ENCODE data around the gene MED13L. TPM values are rescaled to one million over a fixed set of nuclear protein-coding genes. Genes with fewer than 3 reads are reported as not detected.

MED13L gene
- total and polyA plus RNA-seq, 2 of the 8 experiments (the other 6 are each of a cell fraction or from before 2014, with no cell fraction given), result 15.9 to 51.7 TPM

DNA sequence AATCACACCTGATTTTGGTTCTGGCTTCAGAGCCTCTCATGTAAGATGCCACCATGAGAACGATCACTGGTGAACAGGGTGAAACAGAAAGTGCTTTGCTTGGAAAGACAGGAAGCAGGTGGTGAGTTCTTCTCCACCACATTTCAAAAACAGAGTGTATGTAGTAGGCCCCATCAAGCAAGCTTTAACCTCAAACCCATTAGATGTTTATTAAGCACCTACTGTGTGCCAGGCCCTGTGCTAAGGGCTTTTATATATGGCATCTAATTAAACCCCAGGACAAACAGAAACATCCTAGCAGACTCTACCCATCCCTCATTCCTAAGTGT, 47.8 kb upstream of the MED13L start:
- Histone ChIP-seq H3K9me3 (ENCODE audit: insufficient read depth in 2 of 2, low read depth in 1 of 2, low read length in 1 of 2) (no peaks in the 10 kb centered on the region), H4K5ac (ENCODE audit: insufficient read length, low read depth, low read length) (no peak overlapping the region), H3K14ac (ENCODE audit: insufficient read length) (no peak overlapping the region), H3K4me1 (replicated peaks in 1 of 4; ENCODE audit: control insufficient read depth in 3 of 4, insufficient read depth in 4 of 4, low read length in 3 of 4) (no peaks in the 10 kb centered on the region), H3K4ac (replicated peaks; ENCODE audit: insufficient read length, low read depth, low read length) (no peak overlapping the region), H2BK20ac (ENCODE audit: low read length) (no peak overlapping the region), H4K8ac (ENCODE audit: extremely low read depth, insufficient read depth, low read length) (no peak overlapping the region), H2BK5ac (ENCODE audit: low read depth, low read length) (no peak overlapping the region), H2AFZ (ENCODE audit: low read length) (no peak overlapping the region), H3K56ac (replicated peaks; ENCODE audit: insufficient read length, low read depth, low read length) (no peak overlapping the region), H4K91ac (replicated peaks; ENCODE audit: insufficient read length, low read length) (no peak overlapping the region), H3K79me1 (ENCODE audit: low read depth, low read length) (no peaks in the 10 kb centered on the region), H2BK120ac (replicated peaks; ENCODE audit: low read depth, low read length) (no peak overlapping the region), H3K4me2 (ENCODE audit: insufficient read depth in 1 of 2, low read depth in 2 of 2, low read length in 2 of 2) (no peak overlapping the region), H3K18ac (ENCODE audit: extremely low read depth, low read length) (no peak overlapping the region), H3K23ac (ENCODE audit: insufficient read length) (no peak overlapping the region), H3K27me3 (replicated peaks in 1 of 4; ENCODE audit: control insufficient read depth in 3 of 4, extremely low read depth in 1 of 4, insufficient read depth in 3 of 4, low read length in 3 of 4) (no peaks in the 10 kb centered on the region), H3K36me3 (ENCODE audit: control insufficient read depth in 2 of 4, insufficient read depth in 4 of 4, low read length in 3 of 4) (no peaks in the 10 kb centered on the region), H2AK5ac (ENCODE audit: low read depth, low read length) (no peak overlapping the region), H4K20me1 (replicated peaks in 1 of 2; ENCODE audit: control insufficient read depth in 1 of 2, insufficient read depth in 2 of 2, low read length in 2 of 2) (no peaks in the 10 kb centered on the region), H3K9ac (replicated peaks in 1 of 4; ENCODE audit: extremely low read depth in 1 of 4, low read depth in 3 of 4, low read length in 3 of 4) (no peak overlapping the region), H3K79me2 (ENCODE audit: control insufficient read depth in 1 of 2, insufficient read depth in 2 of 2, low read length in 2 of 2) (no peaks in the 10 kb centered on the region), H3K27ac (ENCODE audit: low read depth, low read length) (no peak overlapping the region), H2BK15ac (ENCODE audit: low read length) (no peak overlapping the region), H2BK12ac (ENCODE audit: low read depth, low read length) (no peak overlapping the region), H3K4me3 (ENCODE audit: extremely low read depth in 1 of 4, insufficient read depth in 2 of 4, low read depth in 3 of 4, low read length in 4 of 4) (no peak overlapping the region), H3K23me2 (ENCODE audit: low read depth, low read length) (no peaks in the 10 kb centered on the region)
- ChIA-PET POLR2A (ENCODE audit: partially characterized antibody) (no interaction called here), CTCF (ENCODE audit: partially characterized antibody) (interaction anchor here (0.7 kb wide), 1 partner anchor 26 kb away, joined by 3 read pairs; no protein-coding TSS in a partner anchor)
- no peak for FAIRE-seq
- no peak for DNase-seq (ENCODE audit: low read depth in 1 of 2, low spot score in 2 of 2)
- 95% methylated on average over 1 of the region's 1 CpG; no CpG with 5 or more reads in 1 of the 2 experiments for WGBS, 2 experiments (ENCODE audit: extremely low coverage in 1 of 2, insufficient coverage in 1 of 2, insufficient read length in 1 of 2, insufficient replicate concordance in 2 of 2, low coverage in 1 of 2, low lambda C conversion rate in 2 of 2, missing lambda C conversion rate in 1 of 2)
- TF ChIP-seq SUZ12 (IDR thresholded peaks at IDR 0.05; ENCODE audit: low read length), result no peak
- TF ChIP-seq SAP30 (IDR thresholded peaks at IDR 0.05; ENCODE audit: insufficient read depth, insufficient replicate concordance, low read length), result no peak
- TF ChIP-seq SP1 (IDR thresholded peaks at IDR 0.05; ENCODE audit: low read depth, low read length), result no peak
- TF ChIP-seq SIN3A (conservative IDR thresholded peaks at IDR 0.05 in 1 of 2, IDR thresholded peaks at IDR 0.05 in 1 of 2; ENCODE audit: low read depth in 1 of 2, low read length in 2 of 2), result no peak
- no peak for TF ChIP-seq BCL11A (IDR thresholded peaks at IDR 0.05; ENCODE audit: low read depth in 2 of 2, low read length in 2 of 2)
- no peak for TF ChIP-seq SIX5 (IDR thresholded peaks at IDR 0.05; ENCODE audit: low read depth, low read length)
- TF ChIP-seq TAF1 (IDR thresholded peaks at IDR 0.05; ENCODE audit: low read depth, low read length), result no peak
- TF ChIP-seq TAF7 (optimal IDR thresholded peaks at IDR 0.05; ENCODE audit: borderline replicate concordance, low read depth, low read length), result no peak
- TF ChIP-seq, protein P1, sequence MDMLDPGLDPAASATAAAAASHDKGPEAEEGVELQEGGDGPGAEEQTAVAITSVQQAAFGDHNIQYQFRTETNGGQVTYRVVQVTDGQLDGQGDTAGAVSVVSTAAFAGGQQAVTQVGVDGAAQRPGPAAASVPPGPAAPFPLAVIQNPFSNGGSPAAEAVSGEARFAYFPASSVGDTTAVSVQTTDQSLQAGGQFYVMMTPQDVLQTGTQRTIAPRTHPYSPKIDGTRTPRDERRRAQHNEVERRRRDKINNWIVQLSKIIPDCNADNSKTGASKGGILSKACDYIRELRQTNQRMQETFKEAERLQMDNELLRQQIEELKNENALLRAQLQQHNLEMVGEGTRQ (IDR thresholded peaks at IDR 0.05; ENCODE audit: low read length), result no peak
- TF ChIP-seq, protein P2, sequence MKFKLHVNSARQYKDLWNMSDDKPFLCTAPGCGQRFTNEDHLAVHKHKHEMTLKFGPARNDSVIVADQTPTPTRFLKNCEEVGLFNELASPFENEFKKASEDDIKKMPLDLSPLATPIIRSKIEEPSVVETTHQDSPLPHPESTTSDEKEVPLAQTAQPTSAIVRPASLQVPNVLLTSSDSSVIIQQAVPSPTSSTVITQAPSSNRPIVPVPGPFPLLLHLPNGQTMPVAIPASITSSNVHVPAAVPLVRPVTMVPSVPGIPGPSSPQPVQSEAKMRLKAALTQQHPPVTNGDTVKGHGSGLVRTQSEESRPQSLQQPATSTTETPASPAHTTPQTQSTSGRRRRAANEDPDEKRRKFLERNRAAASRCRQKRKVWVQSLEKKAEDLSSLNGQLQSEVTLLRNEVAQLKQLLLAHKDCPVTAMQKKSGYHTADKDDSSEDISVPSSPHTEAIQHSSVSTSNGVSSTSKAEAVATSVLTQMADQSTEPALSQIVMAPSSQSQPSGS (IDR thresholded peaks at IDR 0.05; ENCODE audit: low read length), result no peak
- TF ChIP-seq GTF2F1 (IDR thresholded peaks at IDR 0.05; ENCODE audit: borderline replicate concordance, low read depth, low read length), result no peak
- TF ChIP-seq SP2 (IDR thresholded peaks at IDR 0.05; ENCODE audit: low read length), result no peak
